A549 treated with AZD2906 at 1 μM for 4 hours (cell line): ENCODE data around the gene NEUROD1. TPM values are rescaled to one million over a fixed set of nuclear protein-coding genes. Genes with fewer than 3 reads are reported as not detected.

Source experiments
- total RNA-seq: library from RNA; stranded (reverse); fragments of 200-300 nt; extraction: Qiagen RNA extraction; gene quantifications from 5 replicates; pipeline ENCODE4 v1.2.3, GENCODE V29; 2022

Gene NEUROD1
- total RNA-seq, result not detected in 5 replicates

DNA sequence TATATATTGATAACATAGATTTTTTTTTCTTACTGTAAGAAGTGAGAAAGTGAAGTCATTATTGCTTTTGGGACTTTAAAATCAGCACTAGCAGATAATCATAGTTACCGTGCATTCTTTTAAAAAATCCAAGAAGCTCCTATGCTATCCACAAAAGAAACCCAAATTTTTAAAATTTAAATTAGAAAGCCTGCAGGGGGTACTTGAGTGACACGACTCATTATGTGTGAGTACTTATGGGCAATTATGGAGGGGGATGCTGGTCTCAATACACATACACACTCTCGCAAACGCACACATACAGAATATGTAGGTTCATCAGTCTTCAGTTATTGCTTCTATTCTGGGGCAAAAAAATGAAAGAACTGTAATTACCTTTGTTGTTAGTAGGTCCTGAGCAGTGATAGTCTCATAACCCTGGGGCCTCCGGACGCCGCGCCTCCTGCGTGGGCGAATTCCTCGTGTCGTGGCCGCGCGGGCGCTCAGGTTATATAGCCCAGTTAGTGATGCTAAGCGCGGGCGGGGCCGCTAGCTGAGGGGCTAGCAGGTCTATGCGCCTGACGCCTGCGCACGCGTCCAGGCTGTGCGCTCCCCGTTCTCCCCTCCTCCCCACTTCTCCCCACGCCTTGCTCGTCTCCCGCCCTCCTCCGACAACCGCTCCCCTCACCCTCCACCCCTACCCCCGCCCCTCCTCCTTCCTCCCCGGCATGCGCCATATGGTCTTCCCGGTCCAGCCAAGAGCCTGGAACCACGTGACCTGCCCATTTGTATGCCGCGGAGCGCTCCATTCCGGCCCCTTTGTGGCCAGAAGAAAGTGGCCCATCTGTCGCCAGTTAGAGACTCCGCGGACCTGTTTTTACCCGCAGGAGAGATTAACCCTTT, at the start of gene NEUROD1:
Gene NEUROD1, minus strand, starts transcription at position 463 of the 882 bp plus-strand sequence. CDS start 1,657 bp downstream, outside the sequence.

DNA sequence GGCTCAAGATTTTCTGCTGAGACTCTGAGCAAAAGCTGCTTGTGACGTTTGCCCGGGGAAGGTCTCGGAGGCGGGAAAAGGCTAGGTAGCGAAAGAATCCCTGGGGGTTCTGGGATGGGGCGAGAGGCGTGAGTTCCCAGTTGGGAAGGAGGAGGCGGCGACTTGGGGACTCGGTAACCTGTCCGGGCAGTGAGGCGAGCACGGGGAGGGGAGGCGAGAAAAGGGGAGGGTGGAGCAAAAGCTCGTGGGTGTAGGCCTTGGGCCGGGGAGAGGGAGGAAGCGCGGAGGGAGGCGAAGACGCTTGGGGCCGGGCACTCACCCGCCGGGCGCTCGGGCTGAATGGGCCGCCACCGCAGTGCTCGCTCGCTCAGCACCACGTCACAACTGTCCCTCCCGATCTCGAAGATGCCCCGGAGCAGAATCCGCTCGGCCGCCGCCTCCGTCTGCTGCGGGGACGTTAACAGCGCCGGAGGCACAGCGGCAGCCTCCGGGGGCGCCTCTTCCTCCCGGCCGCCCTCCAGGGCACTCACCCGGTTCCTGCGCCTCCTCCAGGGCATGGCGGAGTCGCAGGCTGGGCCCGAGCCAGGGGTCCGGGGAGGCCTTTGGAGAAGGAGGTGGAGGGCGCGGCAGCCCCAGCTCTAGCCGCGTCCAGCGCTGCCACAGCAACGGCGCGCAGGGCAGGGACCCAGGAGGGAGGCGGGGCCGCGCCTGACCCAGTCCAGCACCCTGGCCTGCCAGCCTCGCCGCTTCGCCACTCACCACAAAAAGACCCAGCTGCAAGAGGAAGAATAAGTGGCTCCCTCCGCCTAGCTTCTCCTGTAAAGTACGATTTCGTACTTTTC, 23.6 kb downstream of the NEUROD1 start, which contains the start of gene CERKL:
Gene CERKL, minus strand, starts transcription at position 656 of the 842 bp plus-strand sequence. Its CDS starts 99 bp downstream, at position 557.

Other genes with a start within 250 kb of the NEUROD1 start
- gene ITGA4, start 223.1 kb downstream of the NEUROD1 start, total RNA-seq, result 1.4 to 2.3 TPM (median 2.0 TPM) in 5 replicates
- 0.30 to 0.46 TPM (median 0.33 TPM) in 5 replicates for gene CERKL, start 23.4 kb downstream of the NEUROD1 start, total RNA-seq
- 35.9 to 51.2 TPM (median 38.1 TPM) in 5 replicates for gene ITPRID2, start 211.2 kb upstream of the NEUROD1 start, total RNA-seq